Measurements from ENCODE around the gene SIL1.

DNA sequence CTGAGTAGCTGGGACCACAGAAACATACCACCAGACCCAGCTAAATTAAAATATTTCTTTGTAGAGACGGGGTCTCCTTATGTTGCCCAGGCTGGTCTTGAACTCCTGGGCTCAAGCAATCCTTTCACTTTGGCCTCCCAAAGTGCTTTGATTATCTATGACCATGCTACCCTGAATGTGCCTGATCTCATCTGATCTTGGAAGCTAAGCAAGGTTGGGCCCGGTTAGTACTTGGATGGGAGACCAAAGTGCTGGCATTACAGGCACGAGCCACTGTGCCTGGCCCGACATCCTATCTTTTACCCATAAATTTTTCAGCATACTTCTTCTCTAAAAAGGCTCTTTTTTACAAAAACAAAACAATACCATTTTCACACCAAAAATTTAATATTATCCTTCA is 186.0 kb downstream of the SIL1 start:
- TF ChIP-seq CTCF (IDR thresholded peaks at IDR 0.05; ENCODE audit: extremely low read depth in 1 of 2, insufficient read depth in 1 of 2, low read depth in 1 of 2, low read length in 2 of 2) (no peak), FOS (IDR thresholded peaks at IDR 0.05; ENCODE audit: borderline replicate concordance, insufficient read depth, low read length) (no peak), GATA2 (IDR thresholded peaks at IDR 0.05; ENCODE audit: insufficient read depth, insufficient read length, low read depth, low read length) (no peak), POLR2A (IDR thresholded peaks at IDR 0.05; ENCODE audit: low read depth, low read length) (no peak), EZH2 (IDR thresholded peaks at IDR 0.05; ENCODE audit: borderline replicate concordance, low read depth, low read length, severe bottlenecking) (no peak), JUN (IDR thresholded peaks at IDR 0.05; ENCODE audit: borderline replicate concordance, insufficient read depth, insufficient read length, low read depth) (no peak), POLR2AphosphoS5 (IDR thresholded peaks at IDR 0.05; ENCODE audit: insufficient read depth, low read depth, low read length) (no peak)
